ENCODE data around the gene L3MBTL4. TPM values are rescaled to one million over a fixed set of nuclear protein-coding genes. Genes with fewer than 3 reads are reported as not detected.
"Not testable (repeated sequence)": the region's sequence is repeated elsewhere in the genome, so short reads cannot be mapped to it uniquely, and the experiment has no call there.

L3MBTL4 gene
- total and polyA plus RNA-seq, 7 experiments from 2014 or later = 0.05 to 7.6 (median 0.49) TPM

DNA sequence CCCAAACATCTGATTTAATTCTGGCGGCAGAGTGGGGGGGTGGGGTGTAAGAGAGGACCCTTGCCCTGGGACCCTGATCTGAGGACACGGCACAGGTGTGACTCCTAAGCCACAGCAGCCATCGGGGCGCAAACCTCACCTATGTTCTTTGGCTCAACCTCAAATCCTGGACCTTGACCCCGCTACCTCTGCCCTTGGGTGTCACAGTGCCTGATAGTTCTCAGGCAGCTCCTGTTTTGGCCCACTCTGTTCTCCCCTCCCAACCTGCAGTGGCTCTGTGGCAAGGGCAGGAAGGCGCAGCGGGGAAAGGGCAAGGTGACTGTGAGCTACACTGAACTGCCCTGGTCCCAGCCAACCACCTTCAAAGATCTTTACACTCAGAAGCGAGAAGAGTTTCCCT, 152.8 kb downstream of the L3MBTL4 start:
- POLR2A ChIA-PET = no interaction called here
- ATAC-seq (no peak), DNase-seq (no peak)
- H3K4me1 ChIP-seq (ENCODE audit: control insufficient read depth in 2 of 2, insufficient read depth in 2 of 2, low read length in 2 of 2) = no peaks in the 10 kb centered on the region
- no peak overlapping the region for H3K27ac ChIP-seq (ENCODE audit: low read depth, low read length)
- peaks cover 0 to 21% (median 0%) of the 10 kb centered on the region in 5 donors for H3K27me3 Mint-ChIP-seq
- no peak overlapping the region for H3K4me3 ChIP-seq (ENCODE audit: low read length)
- no peaks in the 10 kb centered on the region for H3K4me1 Mint-ChIP-seq
- H3K4me3 Mint-ChIP-seq = no peak overlapping the region
- intact Hi-C loops (cut with micrococcal nuclease) = no loop called here
- H3K27ac Mint-ChIP-seq = no peak overlapping the region
- peaks cover 0 to 3% (median 0%) of the 10 kb centered on the region in 3 experiments for H3K9me3 ChIP-seq (ENCODE audit: control insufficient read depth in 2 of 3, low read length in 3 of 3)
- peaks cover 7 to 30% (median 17%) of the 10 kb centered on the region in 11 donors for H3K9me3 Mint-ChIP-seq
- H3K36me3 Mint-ChIP-seq = peaks cover 0 to 4% (median 0%) of the 10 kb centered on the region in 5 donors
- H3K36me3 ChIP-seq (ENCODE audit: control insufficient read depth in 2 of 3, insufficient read depth in 3 of 3, low read length in 3 of 3) = no peaks in the 10 kb centered on the region
- H3K27me3 ChIP-seq (ENCODE audit: control insufficient read depth in 2 of 2, insufficient read depth in 2 of 2, low read length in 2 of 2) = no peaks in the 10 kb centered on the region
- CTCF ChIA-PET = no interaction called here

- peaks cover 7 to 33% (median 19%) of the 10 kb centered on the region in 11 donors for H3K9me3 Mint-ChIP-seq
- peaks cover 0 to 29% (median 0%) of the 10 kb centered on the region in 5 donors for H3K27me3 Mint-ChIP-seq
- H3K27ac Mint-ChIP-seq; H3K4me3 ChIP-seq (ENCODE audit: low read length); intact Hi-C loops (cut with micrococcal nuclease); ATAC-seq; POLR2A ChIA-PET; H3K36me3 ChIP-seq (ENCODE audit: control insufficient read depth in 2 of 3, insufficient read depth in 3 of 3, low read length in 3 of 3); H3K4me1 ChIP-seq (ENCODE audit: control insufficient read depth in 2 of 2, insufficient read depth in 2 of 2, low read length in 2 of 2); H3K36me3 Mint-ChIP-seq; H3K4me1 Mint-ChIP-seq; H3K9me3 ChIP-seq (ENCODE audit: control insufficient read depth in 2 of 3, low read length in 3 of 3); H3K27ac ChIP-seq (ENCODE audit: low read depth, low read length); DNase-seq; H3K4me3 Mint-ChIP-seq; H3K27me3 ChIP-seq (ENCODE audit: control insufficient read depth in 2 of 2, insufficient read depth in 2 of 2, low read length in 2 of 2); CTCF ChIA-PET: not testable (repeated sequence)
Observed at GRCh38 chr18:6259324-6259723, 155.4 kb downstream of the L3MBTL4 start.

DNA sequence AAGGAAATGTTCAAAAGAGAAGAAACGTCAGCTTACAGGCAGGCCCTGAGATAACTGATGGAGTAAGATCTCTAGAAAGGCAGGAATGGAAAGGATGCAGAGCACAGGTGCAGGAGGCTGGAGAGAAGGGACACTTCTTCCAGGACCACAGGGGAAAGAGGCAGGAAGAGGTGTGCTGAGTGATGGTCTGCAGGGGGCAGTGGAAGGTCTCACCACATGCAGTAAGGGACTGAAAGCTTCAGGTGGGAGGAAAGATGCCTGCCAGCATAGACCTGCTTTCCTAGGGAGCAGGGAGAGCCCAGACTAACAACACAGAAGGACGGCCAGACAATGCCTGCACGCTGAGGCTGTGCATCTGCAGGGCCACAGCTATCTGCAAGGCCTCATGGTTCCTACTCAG, 156.8 kb downstream of the L3MBTL4 start:
- H3K9me3 ChIP-seq (ENCODE audit: control insufficient read depth in 2 of 3, low read length in 3 of 3) = peaks cover 0 to 3% (median 0%) of the 10 kb centered on the region in 3 experiments
- intact Hi-C loops (cut with micrococcal nuclease) = no loop called here
- ChIA-PET CTCF (no interaction called here), POLR2A (no interaction called here)
- H3K4me1 Mint-ChIP-seq = peaks cover 0 to 6% (median 0%) of the 10 kb centered on the region in 7 donors
- no peaks in the 10 kb centered on the region for H3K27me3 ChIP-seq (ENCODE audit: control insufficient read depth in 2 of 2, insufficient read depth in 2 of 2, low read length in 2 of 2)
- no peaks in the 10 kb centered on the region for H3K36me3 ChIP-seq (ENCODE audit: control insufficient read depth in 2 of 3, insufficient read depth in 3 of 3, low read length in 3 of 3)
- no peak overlapping the region for H3K27ac ChIP-seq (ENCODE audit: low read depth, low read length)
- peaks cover 0 to 4% (median 0%) of the 10 kb centered on the region in 5 donors for H3K36me3 Mint-ChIP-seq
- no peak overlapping the region for H3K4me3 ChIP-seq (ENCODE audit: low read length)
- peaks cover 0 to 29% (median 0%) of the 10 kb centered on the region in 5 donors for H3K27me3 Mint-ChIP-seq
- DNase-seq (no peak), ATAC-seq (no peak)
- H3K4me1 ChIP-seq (ENCODE audit: control insufficient read depth in 2 of 2, insufficient read depth in 2 of 2, low read length in 2 of 2) = no peaks in the 10 kb centered on the region
- no peak overlapping the region for H3K4me3 Mint-ChIP-seq
- H3K9me3 Mint-ChIP-seq = peaks cover 7 to 33% (median 18%) of the 10 kb centered on the region in 11 donors
- H3K27ac Mint-ChIP-seq = no peak overlapping the region

- ChIA-PET POLR2A (no interaction called here), CTCF (no interaction called here)
- Histone ChIP-seq H3K9me3 (ENCODE audit: control insufficient read depth in 2 of 3, low read length in 3 of 3) (peaks cover 0 to 3% (median 0%) of the 10 kb centered on the region in 3 experiments), H3K27me3 (ENCODE audit: control insufficient read depth in 2 of 2, insufficient read depth in 2 of 2, low read length in 2 of 2) (no peaks in the 10 kb centered on the region), H3K4me1 (ENCODE audit: control insufficient read depth in 2 of 2, insufficient read depth in 2 of 2, low read length in 2 of 2) (no peaks in the 10 kb centered on the region), H3K36me3 (ENCODE audit: control insufficient read depth in 2 of 3, insufficient read depth in 3 of 3, low read length in 3 of 3) (no peaks in the 10 kb centered on the region), H3K27ac (ENCODE audit: low read depth, low read length) (no peak overlapping the region), H3K4me3 (ENCODE audit: low read length) (no peak overlapping the region)
- no peak overlapping the region for H3K4me3 Mint-ChIP-seq
- ATAC-seq = no peak
- no peak overlapping the region for H3K27ac Mint-ChIP-seq
- peaks cover 0 to 4% (median 0%) of the 10 kb centered on the region in 5 donors for H3K36me3 Mint-ChIP-seq
- intact Hi-C loops (cut with micrococcal nuclease) = no loop called here
- H3K27me3 Mint-ChIP-seq = peaks cover 0 to 24% (median 0%) of the 10 kb centered on the region in 5 donors
- H3K9me3 Mint-ChIP-seq = peaks cover 5 to 33% (median 16%) of the 10 kb centered on the region in 11 donors
- DNase-seq = no peak
- H3K4me1 Mint-ChIP-seq = peaks cover 0 to 6% (median 0%) of the 10 kb centered on the region in 7 donors
Observed at GRCh38 chr18:6256521-6256920, 158.2 kb downstream of the L3MBTL4 start.

GRCh38 chr18:6255886-6256285, 158.8 kb downstream of the L3MBTL4 start:
- ChIA-PET CTCF (no interaction called here), POLR2A (no interaction called here)
- no peak for DNase-seq
- Histone ChIP-seq H3K27me3 (ENCODE audit: control insufficient read depth in 2 of 2, insufficient read depth in 2 of 2, low read length in 2 of 2) (no peaks in the 10 kb centered on the region), H3K36me3 (ENCODE audit: control insufficient read depth in 2 of 3, insufficient read depth in 3 of 3, low read length in 3 of 3) (no peaks in the 10 kb centered on the region), H3K27ac (ENCODE audit: low read depth, low read length) (no peak overlapping the region), H3K9me3 (ENCODE audit: control insufficient read depth in 2 of 3, low read length in 3 of 3) (peaks cover 0 to 3% (median 0%) of the 10 kb centered on the region in 3 experiments), H3K4me3 (ENCODE audit: low read length) (no peak overlapping the region), H3K4me1 (ENCODE audit: control insufficient read depth in 2 of 2, insufficient read depth in 2 of 2, low read length in 2 of 2) (no peaks in the 10 kb centered on the region)
- peaks cover 0 to 24% (median 0%) of the 10 kb centered on the region in 5 donors for H3K27me3 Mint-ChIP-seq
- intact Hi-C loops (cut with micrococcal nuclease) = no loop called here
- H3K27ac Mint-ChIP-seq = no peak overlapping the region
- H3K36me3 Mint-ChIP-seq = peaks cover 0 to 4% (median 0%) of the 10 kb centered on the region in 5 donors
- no peak for ATAC-seq
- H3K9me3 Mint-ChIP-seq = peaks cover 3 to 33% (median 16%) of the 10 kb centered on the region in 11 donors
- H3K4me1 Mint-ChIP-seq = peaks cover 0 to 6% (median 0%) of the 10 kb centered on the region in 7 donors
- no peak overlapping the region for H3K4me3 Mint-ChIP-seq

DNA sequence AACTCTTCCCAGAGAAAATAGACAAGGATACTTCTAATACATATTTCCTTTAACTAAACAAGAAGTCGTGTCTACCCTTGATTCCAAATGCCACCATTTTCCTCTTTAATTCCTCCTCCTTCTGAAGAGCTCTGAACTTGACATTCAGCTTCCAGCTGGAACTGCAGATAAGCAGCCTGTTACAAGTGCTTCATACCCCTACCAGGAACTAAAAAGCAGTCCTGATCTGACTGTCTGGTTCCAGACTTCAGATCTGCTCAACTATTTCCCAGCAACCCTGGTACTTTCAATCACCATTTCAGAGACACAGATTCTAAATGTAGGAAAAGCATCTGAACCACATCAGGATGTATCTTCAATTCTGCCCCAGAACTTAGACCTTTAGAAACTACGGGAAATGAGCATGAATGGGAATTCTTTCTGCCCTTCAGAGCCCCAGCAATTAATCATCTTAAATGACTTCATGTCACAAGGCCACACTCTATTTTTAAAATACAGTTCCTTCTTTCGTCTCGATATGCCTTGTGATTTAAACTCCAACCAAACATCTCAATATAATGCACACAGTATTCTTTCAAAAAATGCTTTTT, 159.5 kb downstream of the L3MBTL4 start:
- POLR2A ChIA-PET = no interaction called here
- peaks cover 0 to 3% (median 0%) of the 10 kb centered on the region in 3 experiments for H3K9me3 ChIP-seq (ENCODE audit: control insufficient read depth in 2 of 3, low read length in 3 of 3)
- intact Hi-C loops (cut with micrococcal nuclease) = no loop called here
- CTCF ChIA-PET = no interaction called here
- ATAC-seq (no peak), DNase-seq (no peak)
- H3K4me3 Mint-ChIP-seq = no peak overlapping the region
- H3K27ac Mint-ChIP-seq = no peak overlapping the region
- H3K4me1 ChIP-seq (ENCODE audit: control insufficient read depth in 2 of 2, insufficient read depth in 2 of 2, low read length in 2 of 2) = no peaks in the 10 kb centered on the region
- H3K4me3 ChIP-seq (ENCODE audit: low read length) = no peak overlapping the region
- H3K27me3 Mint-ChIP-seq = peaks cover 0 to 24% (median 0%) of the 10 kb centered on the region in 5 donors
- no peaks in the 10 kb centered on the region for H3K36me3 ChIP-seq (ENCODE audit: control insufficient read depth in 2 of 3, insufficient read depth in 3 of 3, low read length in 3 of 3)
- peaks cover 0 to 6% (median 0%) of the 10 kb centered on the region in 7 donors for H3K4me1 Mint-ChIP-seq
- H3K27ac ChIP-seq (ENCODE audit: low read depth, low read length) = no peak overlapping the region
- peaks cover 0 to 4% (median 0%) of the 10 kb centered on the region in 5 donors for H3K36me3 Mint-ChIP-seq
- no peaks in the 10 kb centered on the region for H3K27me3 ChIP-seq (ENCODE audit: control insufficient read depth in 2 of 2, insufficient read depth in 2 of 2, low read length in 2 of 2)
- H3K9me3 Mint-ChIP-seq = peaks cover 3 to 32% (median 15%) of the 10 kb centered on the region in 11 donors

DNA sequence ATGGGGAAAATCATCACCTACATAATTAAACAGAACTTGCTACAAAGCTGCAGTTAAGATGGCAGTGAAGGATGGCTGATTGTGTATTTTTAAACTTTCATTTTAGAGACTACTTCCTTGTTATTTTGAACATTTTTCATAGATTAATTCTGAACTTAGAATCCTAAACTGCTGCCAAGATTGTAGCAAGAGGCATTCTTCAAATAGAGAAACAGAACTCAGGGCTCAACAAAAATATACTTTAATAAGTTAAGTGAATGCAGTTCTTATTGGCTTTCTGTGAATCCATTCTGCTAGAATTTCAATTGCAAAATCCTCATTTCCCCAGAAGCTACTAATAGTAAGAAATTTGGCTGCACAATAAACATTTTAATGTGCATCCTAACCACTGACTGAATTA, 160.3 kb downstream of the L3MBTL4 start:
- Mint-ChIP-seq H3K4me1 (peaks cover 0 to 6% (median 0%) of the 10 kb centered on the region in 7 donors), H3K36me3 (peaks cover 0 to 4% (median 0%) of the 10 kb centered on the region in 5 donors), H3K27ac (no peak overlapping the region), H3K27me3 (peaks cover 0 to 24% (median 0%) of the 10 kb centered on the region in 5 donors), H3K9me3 (peaks cover 3 to 29% (median 13%) of the 10 kb centered on the region in 11 donors), H3K4me3 (no peak overlapping the region)
- POLR2A ChIA-PET = no interaction called here
- intact Hi-C loops (cut with micrococcal nuclease) = no loop called here
- Histone ChIP-seq H3K27ac (ENCODE audit: low read depth, low read length) (no peak overlapping the region), H3K36me3 (ENCODE audit: control insufficient read depth in 2 of 3, insufficient read depth in 3 of 3, low read length in 3 of 3) (no peaks in the 10 kb centered on the region), H3K4me1 (ENCODE audit: control insufficient read depth in 2 of 2, insufficient read depth in 2 of 2, low read length in 2 of 2) (no peaks in the 10 kb centered on the region), H3K9me3 (ENCODE audit: control insufficient read depth in 2 of 3, low read length in 3 of 3) (peaks cover 0 to 3% (median 0%) of the 10 kb centered on the region in 3 experiments), H3K27me3 (ENCODE audit: control insufficient read depth in 2 of 2, insufficient read depth in 2 of 2, low read length in 2 of 2) (no peaks in the 10 kb centered on the region), H3K4me3 (ENCODE audit: low read length) (no peak overlapping the region)
- ATAC-seq (no peak), DNase-seq (no peak)
- CTCF ChIA-PET = no interaction called here

Data from naive thymus-derived CD4-positive, alpha-beta T cell (primary cell).